ENCODE results near the gene WFIKKN1.

The WFIKKN1 gene

DNA sequence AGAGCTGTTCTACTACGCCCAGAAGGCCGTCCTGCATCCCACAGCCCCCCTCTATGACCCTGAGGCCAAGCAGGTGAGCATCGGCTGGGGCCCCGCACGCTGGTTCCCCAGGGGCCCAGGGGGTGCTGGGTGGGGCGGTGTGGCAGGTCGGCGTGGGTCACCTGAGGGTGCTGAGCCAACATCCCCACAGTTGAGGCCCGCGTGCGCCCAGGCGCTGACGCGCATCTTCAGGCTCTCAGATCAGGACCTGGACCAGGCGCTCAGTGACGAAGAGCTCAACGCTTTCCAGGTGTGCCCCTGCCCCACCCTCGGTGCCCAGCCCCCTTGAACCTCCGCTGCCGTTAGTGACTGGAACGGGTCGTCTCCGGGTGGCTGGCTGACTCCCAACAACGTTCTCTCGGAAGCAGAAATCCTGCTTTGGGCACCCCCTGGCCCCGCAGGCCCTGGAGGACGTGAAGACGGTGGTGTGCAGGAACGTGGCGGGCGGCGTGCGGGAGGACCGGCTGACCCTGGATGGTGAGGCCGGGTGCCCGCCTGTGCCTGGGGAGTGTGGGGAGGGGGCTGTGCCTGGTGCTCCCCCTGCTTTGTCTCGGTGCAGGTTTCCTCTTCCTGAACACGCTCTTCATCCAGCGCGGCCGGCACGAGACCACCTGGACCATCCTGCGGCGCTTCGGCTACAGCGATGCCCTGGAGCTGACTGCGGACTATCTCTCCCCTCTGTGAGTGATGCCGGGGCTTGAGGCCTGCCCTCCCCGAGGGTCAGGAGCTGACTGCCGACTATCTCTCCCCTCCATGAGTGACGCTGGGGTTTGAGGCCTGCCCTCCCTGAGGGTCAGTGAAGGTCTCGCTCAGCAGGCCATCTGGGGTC lies 39.9 kb downstream of the WFIKKN1 start:
- H3K36me3 ChIP-seq, result peaks cover 54% of the 10 kb centered on the region

DNA sequence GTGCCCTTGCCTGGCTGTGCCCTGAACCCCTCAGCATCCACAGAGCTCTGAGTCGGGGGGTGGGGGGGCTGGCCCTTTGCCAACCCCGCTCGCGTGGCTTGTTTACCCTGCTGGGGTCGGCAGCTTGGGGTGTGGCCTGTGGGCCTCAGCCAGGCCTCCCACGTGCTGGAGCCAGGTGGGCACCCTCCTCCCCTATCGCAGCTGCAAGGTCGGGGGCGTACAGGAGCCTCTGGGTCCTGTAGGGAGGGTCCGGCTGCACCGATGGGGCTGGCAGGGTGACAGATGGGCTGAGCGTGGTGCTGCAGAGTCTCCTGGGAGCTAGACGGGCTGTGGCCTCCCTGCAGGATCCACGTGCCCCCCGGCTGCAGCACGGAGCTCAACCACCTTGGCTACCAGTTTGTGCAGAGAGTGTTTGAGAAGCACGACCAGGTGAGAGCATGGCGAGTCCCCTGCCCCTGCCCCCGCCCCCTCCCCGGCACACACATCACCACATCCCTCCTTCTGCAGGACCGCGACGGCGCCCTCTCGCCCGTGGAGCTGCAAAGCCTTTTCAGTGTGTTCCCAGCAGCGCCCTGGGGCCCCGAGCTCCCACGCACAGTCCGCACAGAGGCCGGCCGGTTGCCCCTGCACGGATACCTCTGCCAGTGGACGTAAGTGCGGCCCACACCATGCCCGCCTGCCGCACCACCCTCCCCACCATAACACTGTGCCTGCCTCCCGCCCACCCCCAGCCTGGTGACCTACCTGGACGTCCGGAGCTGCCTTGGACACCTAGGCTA lies 40.8 kb downstream of the WFIKKN1 start:
- TF ChIP-seq, protein P1, sequence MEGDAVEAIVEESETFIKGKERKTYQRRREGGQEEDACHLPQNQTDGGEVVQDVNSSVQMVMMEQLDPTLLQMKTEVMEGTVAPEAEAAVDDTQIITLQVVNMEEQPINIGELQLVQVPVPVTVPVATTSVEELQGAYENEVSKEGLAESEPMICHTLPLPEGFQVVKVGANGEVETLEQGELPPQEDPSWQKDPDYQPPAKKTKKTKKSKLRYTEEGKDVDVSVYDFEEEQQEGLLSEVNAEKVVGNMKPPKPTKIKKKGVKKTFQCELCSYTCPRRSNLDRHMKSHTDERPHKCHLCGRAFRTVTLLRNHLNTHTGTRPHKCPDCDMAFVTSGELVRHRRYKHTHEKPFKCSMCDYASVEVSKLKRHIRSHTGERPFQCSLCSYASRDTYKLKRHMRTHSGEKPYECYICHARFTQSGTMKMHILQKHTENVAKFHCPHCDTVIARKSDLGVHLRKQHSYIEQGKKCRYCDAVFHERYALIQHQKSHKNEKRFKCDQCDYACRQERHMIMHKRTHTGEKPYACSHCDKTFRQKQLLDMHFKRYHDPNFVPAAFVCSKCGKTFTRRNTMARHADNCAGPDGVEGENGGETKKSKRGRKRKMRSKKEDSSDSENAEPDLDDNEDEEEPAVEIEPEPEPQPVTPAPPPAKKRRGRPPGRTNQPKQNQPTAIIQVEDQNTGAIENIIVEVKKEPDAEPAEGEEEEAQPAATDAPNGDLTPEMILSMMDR (IDR thresholded peaks at IDR 0.05; ENCODE audit: low read depth, low read length), result no peak
- peaks cover 54% of the 10 kb centered on the region for H3K36me3 ChIP-seq
- no peaks in the 10 kb centered on the region for H3K9me3 ChIP-seq
- H3K4me3 ChIP-seq (ENCODE audit: low read depth, low read length), result no peak overlapping the region
- H3K4me1 ChIP-seq, result 0 out of 2 replicates have a peak, but pooled peaks cover 4% of the 10 kb centered on the region
- no peak for DNase-seq
- H3K27me3 ChIP-seq, result no peaks in the 10 kb centered on the region

More for the DNA sequence above, 39.9 kb downstream of the WFIKKN1 start:
- no peaks in the 10 kb centered on the region for H3K9me3 ChIP-seq
- no peak for DNase-seq
- H3K4me1 ChIP-seq, result 0 out of 2 replicates have a peak, but pooled peaks cover 4% of the 10 kb centered on the region
- no peak overlapping the region for H3K4me3 ChIP-seq (ENCODE audit: low read depth, low read length)
- no peaks in the 10 kb centered on the region for H3K27me3 ChIP-seq
- TF ChIP-seq, protein P1 (IDR thresholded peaks at IDR 0.05; ENCODE audit: low read depth, low read length), result no peak

DNA sequence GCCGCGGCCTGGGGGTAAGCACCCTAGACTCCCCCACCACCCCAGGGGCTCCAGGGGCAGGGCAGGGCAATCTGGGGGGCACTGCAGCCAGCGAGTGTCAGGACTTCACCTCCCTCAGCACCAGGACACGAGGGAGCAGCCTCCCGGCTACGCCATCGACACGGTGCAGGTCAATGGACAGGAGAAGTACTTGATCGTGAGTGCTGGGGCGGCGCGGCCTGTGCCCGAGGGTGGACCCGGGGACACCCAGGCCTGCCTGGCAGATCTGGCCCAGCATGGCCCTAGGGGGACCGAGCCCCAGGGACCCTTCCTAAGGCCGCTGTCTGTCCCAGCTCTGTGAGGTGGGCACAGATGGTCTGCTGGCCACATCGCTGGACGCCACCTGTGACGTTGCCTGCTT lies 41.6 kb downstream of the WFIKKN1 start:
- no peak for DNase-seq
- H3K4me3 ChIP-seq (ENCODE audit: low read depth, low read length), result no peak overlapping the region
- TF ChIP-seq, protein P1 (IDR thresholded peaks at IDR 0.05; ENCODE audit: low read depth, low read length), result no peak
- 0 out of 2 replicates have a peak, but pooled peaks cover 4% of the 10 kb centered on the region for H3K4me1 ChIP-seq
- H3K36me3 ChIP-seq, result peaks cover 54% of the 10 kb centered on the region
- no peaks in the 10 kb centered on the region for H3K9me3 ChIP-seq
- H3K27me3 ChIP-seq, result no peaks in the 10 kb centered on the region

DNA sequence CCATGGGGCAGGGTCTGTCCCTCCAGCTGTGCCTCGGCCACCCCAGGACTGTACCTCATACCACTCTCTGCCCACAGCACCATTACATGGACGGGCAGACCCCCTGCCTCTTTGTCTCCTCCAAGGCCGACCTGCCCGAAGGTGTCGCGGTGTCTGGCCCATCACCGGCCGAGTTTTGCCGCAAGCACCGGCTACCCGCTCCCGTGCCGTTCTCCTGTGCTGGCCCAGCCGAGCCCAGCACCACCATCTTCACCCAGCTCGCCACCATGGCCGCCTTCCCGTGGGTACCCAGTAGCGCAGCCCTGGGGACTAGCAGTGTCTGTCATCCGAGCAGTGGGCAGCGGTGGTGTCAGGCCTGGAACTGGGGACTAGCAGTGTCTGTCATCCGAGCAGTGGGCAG lies 42.1 kb downstream of the WFIKKN1 start:
- Histone ChIP-seq H3K27me3 (no peaks in the 10 kb centered on the region), H3K36me3 (peaks cover 54% of the 10 kb centered on the region), H3K4me1 (0 out of 2 replicates have a peak, but pooled peaks cover 4% of the 10 kb centered on the region), H3K9me3 (no peaks in the 10 kb centered on the region), H3K4me3 (ENCODE audit: low read depth, low read length) (no peak overlapping the region)
- no peak for DNase-seq
- TF ChIP-seq, protein P1 (IDR thresholded peaks at IDR 0.05; ENCODE audit: low read depth, low read length), result no peak

DNA sequence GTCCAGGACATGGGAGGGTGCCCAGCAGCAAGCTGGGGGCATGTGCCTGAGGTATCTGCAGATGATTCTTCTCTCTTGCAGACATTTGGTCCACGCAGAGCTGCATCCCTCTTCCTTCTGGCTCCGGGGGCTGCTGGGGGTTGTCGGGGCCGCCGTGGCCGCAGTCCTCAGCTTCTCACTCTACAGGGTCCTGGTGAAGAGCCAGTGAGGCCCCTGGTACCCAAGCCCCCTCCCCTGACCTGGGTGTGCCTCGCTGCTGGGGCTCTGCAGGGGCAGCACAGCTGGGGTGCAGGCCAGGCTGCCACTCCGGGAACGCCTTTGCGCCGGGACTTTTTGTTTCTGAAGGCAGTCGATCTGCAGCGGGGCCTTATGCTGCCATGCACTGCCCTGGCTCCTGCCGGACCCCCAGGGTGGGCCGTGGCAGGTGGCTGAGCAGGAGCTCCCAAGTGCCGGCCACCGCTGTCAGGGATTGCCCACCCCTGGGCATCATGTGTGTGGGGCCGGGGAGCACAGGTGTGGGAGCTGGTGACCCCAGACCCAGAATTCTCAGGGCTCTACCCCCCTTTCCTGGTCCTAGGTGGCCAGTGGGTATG lies 42.7 kb downstream of the WFIKKN1 start:
- Histone ChIP-seq H3K36me3 (peaks cover 54% of the 10 kb centered on the region), H3K27me3 (no peaks in the 10 kb centered on the region), H3K4me3 (ENCODE audit: low read depth, low read length) (no peak overlapping the region), H3K4me1 (0 out of 2 replicates have a peak, but pooled peaks cover 4% of the 10 kb centered on the region), H3K9me3 (no peaks in the 10 kb centered on the region)
- TF ChIP-seq, protein P1 (IDR thresholded peaks at IDR 0.05; ENCODE audit: low read depth, low read length), result no peak
- DNase-seq, result no peak

Data from BE2C (cell line).